HEK293T (cell line): ENCODE data around the gene SGPL1.

Experiments
- ARNT ChIP-seq: fragments of 450-650 bp; IDR thresholded peaks from 2 replicates; pipeline ENCODE4 v1.6.1; 2017; ENCODE audit warnings: mild to moderate bottlenecking
- BHLHE40 ChIP-seq: fragments of 450-650 bp; IDR thresholded peaks from 2 replicates; pipeline ENCODE4 v1.6.1; 2016; ENCODE audit warnings: mild to moderate bottlenecking, moderate library complexity, borderline replicate concordance
- CTBP1 ChIP-seq: fragments of 450-650 bp; IDR thresholded peaks from 2 replicates; pipeline ENCODE4 v1.6.1; 2016; ENCODE audit warnings: borderline replicate concordance
- ELF4 ChIP-seq: fragments of 450-650 bp; IDR thresholded peaks from 2 replicates; pipeline ENCODE4 v1.6.1; 2017; ENCODE audit warnings: antibody characterized with exemption
- FOXK2 ChIP-seq: fragments of 450-650 bp; IDR thresholded peaks from 2 replicates; pipeline ENCODE4 v1.6.1; 2016; ENCODE audit warnings: mild to moderate bottlenecking
- FOXM1 ChIP-seq: fragments of 450-650 bp; IDR thresholded peaks from 2 replicates; pipeline ENCODE4 v1.6.1; 2017; ENCODE audit warnings: mild to moderate bottlenecking, borderline replicate concordance
- HDGF ChIP-seq: fragments of 450-650 bp; IDR thresholded peaks from 2 replicates; pipeline ENCODE4 v1.6.1; 2017; ENCODE audit warnings: antibody characterized with exemption, borderline replicate concordance
- L3MBTL2 ChIP-seq: fragments of 450-650 bp; conservative IDR thresholded peaks from 2 replicates; pipeline ENCODE4 v1.6.1; 2016; ENCODE audit warnings: mild to moderate bottlenecking
- NFRKB ChIP-seq: fragments of 450-650 bp; IDR thresholded peaks from 2 replicates; pipeline ENCODE4 v1.6.1; 2016; ENCODE audit warnings: mild to moderate bottlenecking, moderate library complexity
- PKNOX1 ChIP-seq: fragments of 450-650 bp; IDR thresholded peaks from 2 replicates; pipeline ENCODE4 v1.6.1; 2016
- SP1 ChIP-seq: fragments of 450-650 bp; IDR thresholded peaks from 2 replicates; pipeline ENCODE4 v1.6.1; 2017
- SUZ12 ChIP-seq: fragments of 450-650 bp; IDR thresholded peaks from 2 replicates; pipeline ENCODE4 v1.6.1; 2016; ENCODE audit warnings: mild to moderate bottlenecking
- TARDBP ChIP-seq: fragments of 450-650 bp; IDR thresholded peaks from 2 replicates; pipeline ENCODE4 v1.6.1; 2016
- ZNF384 ChIP-seq: fragments of 450-650 bp; IDR thresholded peaks from 2 replicates; pipeline ENCODE4 v1.6.1; 2016

DNA sequence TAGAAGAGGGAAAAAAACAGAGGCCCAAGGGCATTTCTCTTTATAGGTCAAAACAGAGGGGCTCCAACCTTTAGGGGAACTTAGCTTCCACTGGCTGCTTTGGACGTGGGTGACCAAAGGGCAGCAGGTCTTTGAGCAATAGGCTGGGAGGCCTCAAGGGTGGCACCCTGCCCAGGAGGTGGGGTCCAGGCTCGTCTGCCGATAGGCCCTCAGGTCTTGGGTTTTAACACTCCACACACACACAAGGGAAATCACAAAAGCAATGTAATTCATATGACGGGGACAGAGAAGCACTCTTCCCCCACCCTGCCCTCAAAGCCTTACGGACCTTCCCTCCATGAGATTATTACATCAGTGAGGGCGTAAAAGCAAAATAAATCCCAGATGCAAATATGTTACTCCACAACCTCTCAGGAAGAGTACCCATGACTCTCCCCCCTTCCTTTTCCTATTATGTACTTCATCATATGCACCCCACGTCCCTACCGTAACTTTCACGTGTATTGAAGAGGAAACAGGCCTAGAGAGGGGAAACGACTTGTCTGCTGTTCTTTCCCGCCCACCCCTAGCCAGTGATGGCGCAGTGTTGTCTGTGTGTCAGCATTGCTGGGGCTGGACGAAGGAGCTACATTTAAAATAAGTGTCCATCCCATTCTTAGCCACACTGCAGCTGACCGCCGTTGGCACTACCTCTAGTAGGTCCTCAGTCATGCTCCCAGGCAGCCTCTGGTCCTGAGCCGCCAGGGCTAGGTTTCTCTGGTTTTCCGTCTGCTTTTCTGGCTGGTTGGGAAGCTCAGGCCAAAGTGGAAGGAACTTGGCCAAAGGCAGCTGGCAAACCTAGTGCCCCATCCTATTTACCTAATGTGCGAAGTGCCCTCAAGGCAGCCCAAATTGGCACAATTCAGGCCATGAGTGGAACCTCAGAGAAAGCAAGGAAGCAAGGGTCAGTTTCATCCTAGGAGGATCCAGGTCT lies 70.5 kb downstream of the SGPL1 start:
- TF ChIP-seq SP1 (no peak), ZNF384 (no peak), ELF4 (no peak), FOXK2 (no peak), BHLHE40 (no peak), TARDBP (no peak), FOXM1 (no peak), L3MBTL2 (no peak), CTBP1 (no peak), NFRKB (no peak), SUZ12 (no peak), HDGF (no peak), ARNT (no peak), PKNOX1 (no peak)
